GM18519 (cell line): ENCODE results near the gene KLHL28.
"Not testable (repeated sequence)": the region's sequence is repeated elsewhere in the genome, so short reads cannot be mapped to it uniquely, and the experiment has no call there.

Experiments
- ATAC-seq: cut with Tn5 transposase; IDR thresholded peaks from one replicate; pipeline ENCODE4 v1.9.1; 2021; ENCODE audit warnings: mild to moderate bottlenecking, moderate library complexity; ENCODE audit not compliant: unreplicated experiment, low FRiP score

Gene KLHL28

DNA sequence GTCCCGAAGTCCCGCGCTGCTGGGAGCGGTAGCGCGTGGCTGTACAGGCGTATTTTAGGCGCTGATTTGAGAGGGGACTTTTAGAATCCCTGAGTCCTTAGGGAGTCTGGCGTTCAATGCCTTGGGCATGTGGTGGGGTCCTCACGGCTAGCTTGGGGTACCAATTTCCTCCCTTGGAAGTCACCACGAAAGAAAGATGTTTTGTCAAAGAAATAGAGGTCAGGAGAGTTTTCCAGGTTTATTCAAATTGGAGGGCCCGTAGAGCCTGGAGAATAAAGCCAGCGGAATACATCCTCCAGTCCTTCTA is 63.9 kb downstream of the KLHL28 start:
- no peak for ATAC-seq

DNA sequence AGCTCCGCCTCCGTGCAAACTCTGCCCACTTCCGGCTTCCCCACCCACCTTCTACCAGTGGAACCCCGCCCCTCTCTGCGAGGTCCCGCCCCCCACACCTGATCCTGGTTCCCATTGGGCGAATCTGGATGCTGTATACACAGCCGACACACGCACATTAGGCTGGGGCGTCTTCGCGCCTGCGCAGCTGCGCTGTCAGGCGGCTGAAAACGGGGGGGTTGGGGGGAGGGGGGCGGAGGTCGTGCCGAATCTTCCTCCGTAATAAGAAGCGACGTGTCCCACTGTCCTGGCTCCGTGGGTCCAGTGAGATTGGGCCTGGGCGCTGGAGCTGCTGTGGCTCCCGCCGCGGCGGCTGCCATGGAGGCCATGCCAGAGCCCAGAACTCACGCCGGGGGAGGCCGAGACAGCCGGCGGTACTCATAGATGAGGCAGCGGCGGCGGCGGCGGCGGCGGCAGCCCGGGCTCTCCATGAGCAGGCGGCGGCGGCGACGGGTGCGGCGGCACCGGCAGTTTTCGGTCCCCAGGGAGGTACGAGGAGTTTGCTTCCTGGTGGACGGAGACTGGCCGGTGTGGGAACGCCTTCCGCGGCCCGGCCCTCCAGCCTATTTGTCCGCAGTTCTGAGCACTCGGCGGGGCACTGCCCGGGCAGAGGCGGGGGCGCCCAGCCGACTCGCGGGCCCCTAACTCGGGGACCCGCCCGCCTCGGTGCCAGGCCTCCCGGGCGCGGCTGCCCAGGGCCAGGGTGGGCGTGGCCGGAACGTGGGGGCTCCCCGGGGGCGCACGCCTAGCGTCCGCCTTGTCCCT is 64.5 kb downstream of the KLHL28 start:
- peak; percentile 88 for ATAC-seq

DNA sequence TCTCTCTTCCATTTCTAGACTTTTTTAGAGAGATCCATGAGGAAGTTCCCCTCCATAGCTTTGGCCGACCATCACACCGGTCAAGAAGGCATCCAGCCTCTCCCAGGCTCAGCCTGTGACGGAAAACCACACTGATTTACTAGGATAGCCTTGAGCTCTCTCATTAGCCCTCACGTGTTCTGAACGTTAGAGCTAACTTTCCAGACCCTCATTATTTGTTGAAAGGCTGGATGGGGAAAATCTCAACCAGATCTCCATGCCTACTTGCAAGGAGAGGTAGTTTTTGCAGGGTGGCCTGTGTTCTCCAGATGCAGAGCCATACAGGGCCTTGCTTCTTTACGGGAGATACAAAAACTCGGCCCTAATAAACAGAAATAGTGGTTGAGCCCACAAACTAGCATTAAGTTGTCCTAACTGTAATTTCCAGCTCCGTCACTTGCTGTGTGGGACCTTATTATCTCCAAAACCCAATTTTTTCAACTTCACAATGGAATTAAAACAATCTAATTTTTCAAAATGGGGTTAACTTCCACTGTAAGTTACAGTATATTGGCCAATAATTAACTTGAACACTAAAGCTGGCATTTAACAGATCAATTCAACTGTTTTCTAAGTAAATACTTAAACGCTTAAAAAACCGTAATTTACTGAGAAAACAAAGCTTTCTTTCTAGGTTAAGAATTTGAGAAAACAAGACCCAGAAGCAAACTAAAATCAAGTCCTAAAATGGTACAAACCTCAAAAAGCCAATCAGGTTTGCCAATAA is 65.3 kb downstream of the KLHL28 start:
- no peak for ATAC-seq

DNA sequence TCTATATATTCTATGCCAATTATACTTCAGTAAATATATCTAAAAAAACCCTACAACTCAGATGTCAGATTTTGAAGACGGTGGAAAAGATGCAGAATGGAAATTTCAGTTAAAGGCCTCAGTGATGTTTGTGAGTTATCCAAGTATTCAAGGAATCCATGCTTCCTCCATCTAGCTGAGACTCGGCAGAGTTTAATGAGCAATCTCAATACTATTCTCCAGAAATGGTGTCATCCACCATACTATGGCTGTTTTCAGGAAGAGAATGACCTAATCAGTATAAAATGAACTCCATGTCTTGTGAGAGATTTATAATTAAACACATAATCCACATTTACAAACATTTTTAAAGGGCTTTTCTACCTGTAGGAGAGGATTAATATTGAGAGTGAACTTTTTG is 66.0 kb downstream of the KLHL28 start:
- ATAC-seq: no peak

DNA sequence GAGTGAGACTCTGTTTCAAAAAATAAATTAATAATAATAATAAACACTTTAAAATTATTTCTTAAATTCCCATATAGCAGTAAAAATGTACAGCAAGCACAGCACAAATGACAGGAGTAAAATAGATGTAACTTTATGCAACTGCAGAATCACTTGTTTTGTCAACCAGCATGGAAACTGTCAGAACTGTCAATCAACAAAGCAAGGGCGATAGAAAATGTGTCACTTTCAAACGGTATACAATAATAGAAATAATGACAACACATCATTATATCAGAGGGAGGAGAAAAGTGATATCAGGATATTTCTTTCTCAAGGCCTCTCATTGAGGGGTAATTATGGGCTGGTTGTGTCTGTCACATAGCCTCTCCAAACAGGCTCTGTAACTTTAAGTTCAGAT is 68.2 kb downstream of the KLHL28 start:
- no peak for ATAC-seq

DNA sequence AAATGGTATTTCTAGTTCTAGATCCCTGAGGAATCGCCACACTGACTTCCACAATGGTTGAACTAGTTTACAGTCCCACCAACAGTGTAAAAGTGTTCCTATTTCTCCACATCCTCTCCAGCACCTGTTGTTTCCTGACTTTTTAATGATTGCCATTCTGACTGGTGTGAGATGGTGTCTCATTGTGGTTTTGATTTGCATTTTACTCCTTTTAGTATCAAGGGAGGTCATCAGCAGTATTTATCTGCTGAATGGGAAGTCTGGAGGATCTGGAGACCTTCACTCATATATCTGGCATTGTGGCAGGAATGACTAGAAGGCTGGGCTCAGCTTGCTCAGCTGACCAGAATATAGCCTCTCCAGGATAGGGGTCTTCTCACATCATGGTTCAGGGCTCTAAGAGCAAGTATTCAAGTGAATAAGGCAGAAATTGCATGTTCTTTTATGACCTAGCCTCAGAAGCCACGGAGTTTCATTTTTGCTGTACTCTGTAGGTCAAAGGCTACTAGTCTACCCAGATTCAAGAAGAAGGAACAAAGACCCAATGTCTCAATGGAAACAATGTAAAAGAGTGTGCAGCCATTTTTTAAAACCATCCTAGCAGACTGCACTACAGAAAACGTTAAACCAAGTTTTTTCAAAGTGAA is 69.9 kb downstream of the KLHL28 start:
- ATAC-seq: not testable (repeated sequence)

DNA sequence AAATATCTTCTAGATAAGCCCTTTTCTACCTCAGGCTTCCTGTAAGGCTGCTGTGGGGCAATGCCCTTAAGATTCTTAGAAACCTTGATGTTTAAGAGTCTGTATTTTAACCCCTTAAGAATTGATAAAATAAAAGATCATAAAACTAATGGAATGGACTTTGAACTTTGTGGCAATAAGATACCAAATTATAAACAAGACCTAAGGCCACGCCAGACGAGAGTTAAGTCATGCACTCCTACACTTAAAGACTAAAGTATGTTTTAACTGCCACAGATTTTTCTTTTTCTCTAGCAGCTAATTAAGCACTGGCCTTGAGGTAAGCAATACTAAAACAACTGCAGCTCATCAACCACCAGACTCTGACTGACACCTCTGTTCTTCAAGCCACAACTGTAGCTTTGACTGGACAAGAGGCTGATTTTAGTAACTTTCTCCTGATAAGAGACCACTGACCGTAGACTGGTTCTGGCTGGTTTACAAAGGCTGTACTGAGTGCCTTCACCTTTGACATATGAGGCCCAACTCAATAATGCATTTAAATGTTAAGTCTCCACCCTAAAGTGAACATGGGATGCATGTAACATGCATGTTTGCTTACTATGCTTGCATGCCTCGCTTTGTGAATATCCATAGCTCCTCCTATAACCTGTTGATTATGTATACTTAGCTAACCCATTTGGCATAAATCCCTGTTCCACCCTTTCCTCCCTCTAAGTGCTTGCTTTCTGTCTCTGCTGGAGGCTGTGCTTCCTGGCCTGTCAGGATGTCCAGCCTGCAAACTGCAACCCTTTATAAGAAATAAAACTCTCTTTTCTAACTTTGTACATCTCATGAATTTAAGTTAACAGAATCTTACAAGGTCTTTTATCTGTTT is 71.9 kb downstream of the KLHL28 start:
- ATAC-seq: no peak

DNA sequence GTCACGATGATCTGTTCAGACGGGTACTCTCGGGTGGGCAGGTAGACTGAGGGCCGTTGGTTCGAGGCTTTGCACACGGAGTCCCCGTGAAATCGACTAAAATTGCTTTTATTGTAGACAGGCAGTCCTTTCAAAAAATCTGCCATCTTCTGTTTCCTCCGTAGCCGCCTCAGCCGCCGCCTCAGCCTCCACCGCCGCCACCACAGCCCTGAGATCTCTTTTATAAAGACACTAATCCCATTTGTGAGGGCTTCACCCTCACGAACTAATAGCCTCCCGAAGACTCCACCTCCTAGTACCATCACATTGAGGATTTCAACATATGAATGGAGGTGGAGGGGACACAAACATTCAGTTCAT is 74.2 kb downstream of the KLHL28 start:
- ATAC-seq: no peak

DNA sequence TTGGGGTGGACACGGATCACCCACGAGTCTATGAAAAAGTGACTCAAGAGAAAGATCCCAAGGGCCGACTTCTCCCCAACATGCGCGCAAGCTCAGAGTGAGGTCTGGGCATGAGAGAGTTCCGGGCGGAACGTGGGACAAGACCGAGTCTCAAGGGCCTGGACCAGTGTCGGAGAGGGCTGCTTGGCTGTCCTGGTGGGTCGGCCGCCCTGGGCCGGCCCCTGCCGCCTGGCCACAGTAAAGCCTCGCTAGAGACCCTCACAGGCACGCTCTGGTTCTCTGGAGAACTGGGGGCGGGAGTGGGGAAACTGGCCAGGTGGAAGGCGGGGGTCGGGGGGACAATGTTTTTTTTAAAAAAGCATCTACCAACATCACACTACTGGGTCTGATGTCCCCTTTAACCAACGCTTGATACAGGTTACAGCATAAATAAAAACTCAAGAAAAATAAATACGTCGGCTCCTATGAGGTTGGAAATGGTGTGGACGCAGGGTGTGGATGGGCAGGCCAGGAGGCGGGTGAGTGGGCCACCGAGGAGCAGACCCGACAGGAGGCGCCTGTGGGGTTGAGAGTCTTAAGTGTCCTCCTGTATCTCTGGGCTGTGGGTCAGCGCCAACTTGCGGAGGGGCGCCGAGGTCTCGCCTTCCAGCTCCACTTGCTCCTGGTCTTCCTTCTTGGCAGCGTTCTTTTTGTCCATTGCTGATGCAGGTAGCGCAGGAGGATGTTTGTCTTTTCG is 74.7 kb downstream of the KLHL28 start:
- ATAC-seq: no peak

DNA sequence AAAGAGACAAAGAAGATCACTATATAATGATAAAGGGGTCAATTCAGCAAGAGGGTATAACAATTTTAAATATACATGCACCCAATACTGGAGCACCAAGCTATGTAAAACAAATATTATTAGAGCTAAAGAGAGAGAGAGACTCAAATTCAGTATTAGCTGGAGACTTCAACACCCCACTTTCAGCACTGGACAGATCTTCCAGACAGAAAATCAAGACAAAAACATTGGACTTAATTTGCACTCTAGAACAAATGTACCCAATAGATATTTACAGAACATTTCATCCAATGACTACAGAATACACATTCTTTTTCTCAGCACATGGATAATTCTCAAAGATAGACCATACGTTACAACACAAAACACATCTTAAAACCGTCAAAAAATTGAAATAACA is 81.0 kb downstream of the KLHL28 start:
- ATAC-seq: no peak
